ENCODE results near the gene HABP2.

GRCh38 chr10:113569576-113569975 is 16.7 kb downstream of the HABP2 start:
- TF ChIP-seq CTCF (IDR thresholded peaks at IDR 0.05) (no peak), EP300 (IDR thresholded peaks at IDR 0.05) (no peak), POLR2AphosphoS5 (IDR thresholded peaks at IDR 0.05) (no peak)

Measured in gastroesophageal sphincter (tissue), 3 donors.